Measurements from ENCODE around the gene ANTKMT. TPM values are rescaled to one million over a fixed set of nuclear protein-coding genes. Genes with fewer than 3 reads are reported as not detected.

The ANTKMT gene
- total and polyA plus RNA-seq, 7 donors, result 18.6 to 53.1 (median 35.5) TPM

DNA sequence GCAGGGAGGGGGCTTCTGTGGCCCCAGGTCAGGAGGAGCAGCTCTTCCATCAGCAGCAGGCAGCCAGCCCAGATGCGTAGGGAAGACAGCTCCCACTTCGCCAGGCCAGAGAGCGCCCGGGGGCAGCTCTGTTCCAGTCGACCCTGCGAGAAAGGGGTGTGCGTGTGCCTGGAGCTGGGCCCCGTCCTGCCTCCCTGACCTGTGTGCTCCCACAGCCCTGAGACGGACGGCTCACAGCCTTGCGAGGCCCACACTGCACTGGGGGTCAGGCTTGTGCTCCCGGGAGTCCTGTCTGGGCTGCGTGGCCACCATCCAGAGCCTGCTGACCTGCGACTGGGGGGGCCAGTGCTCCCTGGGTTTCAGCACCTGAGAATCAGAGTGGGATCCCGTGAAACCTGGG lies 39.1 kb downstream of the ANTKMT start:
- Histone ChIP-seq H3K4me1 (no peaks in the 10 kb centered on the region), H3K4me3 (no peak overlapping the region), H3K27ac (no peak overlapping the region), H3K36me3 (no peaks in the 10 kb centered on the region), H3K27me3 (peaks cover 0 to 19% (median 0%) of the 10 kb centered on the region in 3 donors), H3K9me3 (peaks cover 0 to 1% (median 0%) of the 10 kb centered on the region in 4 donors)
- no peak for DNase-seq
- TF ChIP-seq POLR2A (IDR thresholded peaks at IDR 0.05) (no peak), EP300 (IDR thresholded peaks at IDR 0.05) (no peak)
- TF ChIP-seq, protein P1, sequence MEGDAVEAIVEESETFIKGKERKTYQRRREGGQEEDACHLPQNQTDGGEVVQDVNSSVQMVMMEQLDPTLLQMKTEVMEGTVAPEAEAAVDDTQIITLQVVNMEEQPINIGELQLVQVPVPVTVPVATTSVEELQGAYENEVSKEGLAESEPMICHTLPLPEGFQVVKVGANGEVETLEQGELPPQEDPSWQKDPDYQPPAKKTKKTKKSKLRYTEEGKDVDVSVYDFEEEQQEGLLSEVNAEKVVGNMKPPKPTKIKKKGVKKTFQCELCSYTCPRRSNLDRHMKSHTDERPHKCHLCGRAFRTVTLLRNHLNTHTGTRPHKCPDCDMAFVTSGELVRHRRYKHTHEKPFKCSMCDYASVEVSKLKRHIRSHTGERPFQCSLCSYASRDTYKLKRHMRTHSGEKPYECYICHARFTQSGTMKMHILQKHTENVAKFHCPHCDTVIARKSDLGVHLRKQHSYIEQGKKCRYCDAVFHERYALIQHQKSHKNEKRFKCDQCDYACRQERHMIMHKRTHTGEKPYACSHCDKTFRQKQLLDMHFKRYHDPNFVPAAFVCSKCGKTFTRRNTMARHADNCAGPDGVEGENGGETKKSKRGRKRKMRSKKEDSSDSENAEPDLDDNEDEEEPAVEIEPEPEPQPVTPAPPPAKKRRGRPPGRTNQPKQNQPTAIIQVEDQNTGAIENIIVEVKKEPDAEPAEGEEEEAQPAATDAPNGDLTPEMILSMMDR (IDR thresholded peaks at IDR 0.05), result no peak
- WGBS, 2 donors, result 74 to 80% methylated on average over 15 of the region's 15 CpGs
- intact Hi-C loops (cut with DNase I), result no loop called here

DNA sequence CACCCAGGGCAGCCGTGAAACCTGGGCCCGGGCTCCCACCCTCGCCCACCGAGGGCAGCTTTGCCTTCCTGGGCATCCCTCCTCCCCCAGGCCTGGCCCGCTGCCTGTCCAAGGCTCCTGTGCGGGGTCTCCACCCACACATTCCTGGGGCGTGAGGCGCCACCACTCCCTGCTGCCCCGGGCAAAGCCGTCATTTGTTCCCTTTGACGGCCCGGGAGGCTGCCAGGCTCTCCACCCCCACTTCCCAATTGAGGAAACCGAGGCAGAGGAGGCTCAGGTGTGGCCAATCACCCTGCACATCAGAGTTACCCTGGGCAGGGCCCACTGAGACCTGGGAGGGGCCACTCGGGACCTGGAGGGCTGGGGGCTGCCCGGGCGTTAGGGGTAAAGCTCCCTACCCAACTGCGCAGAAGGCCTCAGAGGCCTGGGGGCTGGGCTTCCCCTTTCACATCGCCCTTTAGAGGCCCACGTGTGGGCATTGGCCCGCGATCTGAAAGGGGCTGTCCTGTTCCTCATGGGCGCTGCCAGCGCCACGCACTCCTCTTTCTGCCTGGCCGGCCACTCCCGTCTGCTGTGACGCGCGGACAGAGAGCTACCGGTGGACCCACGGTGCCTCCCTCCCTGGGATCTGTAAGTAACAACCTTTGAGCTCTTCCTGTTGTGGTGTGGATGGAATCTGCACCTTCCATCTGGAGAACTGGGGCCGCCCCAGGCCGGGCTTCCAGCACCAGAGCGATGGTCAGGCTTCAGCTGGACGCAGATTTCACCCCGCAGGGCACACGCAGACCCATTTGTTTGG lies 39.8 kb downstream of the ANTKMT start, which contains the start of gene MSLN:
Gene MSLN (plus strand): TSS at position 190 of the 799 bp plus-strand sequence. CDS start 1,947 bp downstream, outside the sequence.
- DNase-seq, result no peak
- H3K36me3 ChIP-seq, result no peaks in the 10 kb centered on the region
- TF ChIP-seq POLR2AphosphoS5 (IDR thresholded peaks at IDR 0.05), result no peak
- TF ChIP-seq POLR2A (IDR thresholded peaks at IDR 0.05), result no peak
- TF ChIP-seq, protein P1 (IDR thresholded peaks at IDR 0.05), result no peak
- no peak for TF ChIP-seq EP300 (IDR thresholded peaks at IDR 0.05)
- no peak within 1 kb of the TSS for H3K4me3 ChIP-seq
- peaks cover 0 to 19% (median 0%) of the 10 kb centered on the region in 3 donors for H3K27me3 ChIP-seq
- H3K27ac ChIP-seq, result no peak within 1 kb of the TSS
- intact Hi-C loops (cut with DNase I), result no loop called here
- H3K4me1 ChIP-seq, result no peaks in the 10 kb centered on the region
- 30 to 71% methylated on average over 37 of the region's 37 CpGs for WGBS, 2 donors
- peaks cover 0 to 1% (median 0%) of the 10 kb centered on the region in 4 donors for H3K9me3 ChIP-seq

DNA sequence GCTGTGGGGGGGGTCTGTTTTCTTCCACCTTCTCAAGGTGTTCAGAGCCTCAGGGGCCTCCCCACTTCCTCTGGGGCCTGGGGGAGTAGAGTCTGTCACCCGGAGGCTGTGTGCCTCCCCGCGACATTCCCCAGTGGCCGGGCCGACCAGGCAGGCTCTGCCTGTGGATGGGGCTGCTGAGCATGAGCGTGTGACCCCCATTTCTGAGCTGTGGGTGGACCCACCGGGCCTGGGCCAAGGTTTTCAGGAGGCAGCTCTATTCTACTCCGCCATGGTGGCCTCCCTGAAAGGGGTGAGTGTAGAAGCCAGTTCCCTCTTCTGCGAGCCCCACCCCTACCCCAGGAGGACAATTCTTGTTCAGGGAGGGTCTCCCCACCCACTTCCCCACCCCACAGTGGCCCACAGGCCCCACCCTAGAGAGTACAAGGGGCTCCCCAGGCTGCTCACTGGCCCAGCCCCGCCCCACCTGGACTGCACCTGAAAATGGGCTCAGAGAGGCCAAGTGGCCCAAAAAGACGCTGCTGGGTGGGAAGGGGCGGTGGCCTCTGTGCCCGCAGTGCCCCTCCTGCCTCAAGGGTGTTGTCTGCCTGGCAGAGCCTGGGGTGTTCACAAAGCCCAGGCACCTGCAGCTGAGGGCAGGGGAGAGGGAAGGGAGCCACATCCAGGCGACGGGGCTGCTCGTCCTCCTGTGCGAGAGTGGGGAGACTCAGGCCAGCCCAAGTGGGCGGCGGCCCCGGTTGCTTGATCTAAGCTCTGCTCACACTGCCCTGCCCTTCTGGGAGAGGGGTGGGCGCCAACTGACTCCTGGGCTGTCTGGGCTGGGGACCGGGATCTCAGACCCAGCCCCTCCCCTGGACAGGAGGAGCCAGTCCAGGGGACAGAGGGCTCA lies 40.9 kb downstream of the ANTKMT start:
- no peak for DNase-seq
- WGBS, 2 donors, result 26 to 63% methylated on average over 22 of the region's 22 CpGs
- TF ChIP-seq POLR2A (IDR thresholded peaks at IDR 0.05), result no peak
- TF ChIP-seq POLR2AphosphoS5 (IDR thresholded peaks at IDR 0.05), result no peak
- TF ChIP-seq, protein P1 (IDR thresholded peaks at IDR 0.05), result no peak
- TF ChIP-seq EP300 (IDR thresholded peaks at IDR 0.05), result no peak
- intact Hi-C loops (cut with DNase I), result no loop called here
- no peaks in the 10 kb centered on the region for H3K4me1 ChIP-seq
- peaks cover 0 to 19% (median 0%) of the 10 kb centered on the region in 3 donors for H3K27me3 ChIP-seq
- H3K27ac ChIP-seq, result no peak overlapping the region
- no peaks in the 10 kb centered on the region for H3K36me3 ChIP-seq
- no peaks in the 10 kb centered on the region for H3K9me3 ChIP-seq
- no peak overlapping the region for H3K4me3 ChIP-seq

DNA sequence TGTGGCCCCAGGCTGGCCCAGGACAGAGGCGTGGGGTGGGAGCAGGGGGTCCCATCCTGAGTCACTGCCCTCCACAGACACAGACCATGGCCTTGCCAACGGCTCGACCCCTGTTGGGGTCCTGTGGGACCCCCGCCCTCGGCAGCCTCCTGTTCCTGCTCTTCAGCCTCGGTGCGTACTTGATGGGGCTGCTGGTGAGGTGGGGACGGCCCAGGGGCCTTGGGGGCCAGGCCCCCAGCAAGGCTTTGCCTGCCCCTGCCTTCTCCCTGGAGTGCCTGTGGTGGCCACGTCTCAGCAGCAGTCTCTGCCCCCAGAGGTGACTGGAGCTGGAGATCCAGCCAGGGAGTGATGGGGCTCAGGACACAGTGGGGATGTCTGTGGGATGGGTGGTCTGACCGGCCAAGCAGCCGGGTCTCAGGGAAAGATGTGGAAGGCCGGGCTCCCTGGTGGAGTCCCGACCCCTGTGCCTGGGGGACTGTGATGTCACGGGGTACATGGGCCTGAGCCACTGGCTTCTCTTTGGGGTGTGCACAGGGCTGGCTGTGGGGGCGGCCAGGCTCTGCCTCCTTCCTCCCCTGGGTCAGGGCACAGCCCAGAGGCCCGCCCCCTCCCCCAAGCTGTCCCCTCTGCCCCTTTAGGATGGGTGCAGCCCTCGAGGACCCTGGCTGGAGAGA lies 41.8 kb downstream of the ANTKMT start:
- Histone ChIP-seq H3K27ac (no peak overlapping the region), H3K36me3 (no peaks in the 10 kb centered on the region), H3K4me3 (no peak overlapping the region), H3K27me3 (peaks cover 0 to 19% (median 0%) of the 10 kb centered on the region in 3 donors), H3K9me3 (no peaks in the 10 kb centered on the region), H3K4me1 (no peaks in the 10 kb centered on the region)
- intact Hi-C loops (cut with DNase I), result no loop called here
- no peak for DNase-seq
- TF ChIP-seq POLR2AphosphoS5 (IDR thresholded peaks at IDR 0.05) (no peak), EP300 (IDR thresholded peaks at IDR 0.05) (no peak), POLR2A (IDR thresholded peaks at IDR 0.05) (no peak)
- TF ChIP-seq, protein P1 (IDR thresholded peaks at IDR 0.05), result no peak
- WGBS, 2 donors, result 62 to 80% methylated on average over 17 of the region's 17 CpGs

Measured in sigmoid colon (tissue), 7 donors.